K562 (cell line): ENCODE measurements around the gene HBEGF. TPM values are rescaled to one million over a fixed set of nuclear protein-coding genes. Genes with fewer than 3 reads are reported as not detected.

ENCODE experiments used
- ADNP ChIP-seq: fragments of 200-800 bp; sonication (Bioruptor generic); IDR thresholded peaks from 2 replicates; pipeline ENCODE4 v1.6.1; 2016; ENCODE audit warnings: missing genetic modification characterization, missing compliant biosample characterization
- ARHGAP35 ChIP-seq: fragments of 450-650 bp; IDR thresholded peaks from 2 replicates; pipeline ENCODE4 v1.6.1; 2018; ENCODE audit not compliant: partially characterized antibody
- ATF7 ChIP-seq: fragments of 450-650 bp; IDR thresholded peaks from 2 replicates; pipeline ENCODE4 v1.7.1; 2014; ENCODE audit warnings: mild to moderate bottlenecking, moderate library complexity
- CREBBP ChIP-seq: IDR thresholded peaks from one replicate; pipeline ENCODE4 v1.6.1; 2012; ENCODE audit warnings: low read depth, mild to moderate bottlenecking, control low read depth, inconsistent platforms, low read length
- DACH1 ChIP-seq: fragments of 450-650 bp; IDR thresholded peaks from 2 replicates; pipeline ENCODE4 v1.6.1; 2018; ENCODE audit not compliant: partially characterized antibody
- DDX20 ChIP-seq: fragments of 450-650 bp; IDR thresholded peaks from 2 replicates; pipeline ENCODE4 v1.6.1; 2016; ENCODE audit warnings: missing genetic modification characterization, low read depth, mild to moderate bottlenecking, missing compliant biosample characterization, moderate library complexity
- GABPB1 ChIP-seq: sonication (generic); formaldehyde crosslinking; IDR thresholded peaks from 2 replicates; pipeline ENCODE4 v1.8.0; 2022; ENCODE audit warnings: mild to moderate bottlenecking, missing genetic modification reagents
- GTF2F1 ChIP-seq: IDR thresholded peaks from 2 replicates; pipeline ENCODE4 v1.6.1; 2011; ENCODE audit warnings: low read depth, low read length, improper control_type of control experiment
- HMGN3 ChIP-seq: IDR thresholded peaks from 2 replicates; pipeline ENCODE4 v1.6.1; 2011; ENCODE audit warnings: borderline replicate concordance, low read depth, mild to moderate bottlenecking, mixed read lengths, low read length; ENCODE audit not compliant: insufficient read length; ENCODE audit errors: extremely low read depth
- HNRNPL ChIP-seq: fragments of 200-400 bp; formaldehyde crosslinking; IDR thresholded peaks from 2 replicates; pipeline ENCODE4 v1.6.1; 2017; ENCODE audit warnings: low read depth, mild to moderate bottlenecking, low read length
- MCM2 ChIP-seq: fragments of 450-650 bp; IDR thresholded peaks from 2 replicates; pipeline ENCODE4 v1.6.1; 2017; ENCODE audit warnings: low read depth, mild to moderate bottlenecking
- MTA3 ChIP-seq: fragments of 450-650 bp; formaldehyde crosslinking; IDR thresholded peaks from 2 replicates; pipeline ENCODE4 v1.6.1; 2017; ENCODE audit warnings: mild to moderate bottlenecking, borderline replicate concordance
- MYNN ChIP-seq, 2 experiments: sonication (generic); formaldehyde crosslinking in 1 of 2; IDR thresholded peaks; 2 replicates each; pipeline versions ENCODE4 v1.5.0 to v1.6.1; 2016 to 2020; ENCODE audit warnings: antibody characterized with exemption in 1 of 2, missing genetic modification reagents in 1 of 2
- NCOR1 ChIP-seq: fragments of 450-650 bp; IDR thresholded peaks from 2 replicates; pipeline ENCODE4 v1.6.1; 2016; ENCODE audit warnings: mild to moderate bottlenecking, moderate library complexity
- NFRKB ChIP-seq: fragments of 450-650 bp; IDR thresholded peaks from 2 replicates; pipeline ENCODE4 v1.6.1; 2016; ENCODE audit warnings: low read depth
- NR4A1 ChIP-seq, 2 experiments: fragments of 250-450 bp in 1 of 2; fragments of 450-650 bp in 1 of 2; sonication (Bioruptor Pico) in 1 of 2; IDR thresholded peaks; 2 replicates each; pipeline versions ENCODE4 v1.4.0 to v1.6.1; 2016 to 2020; ENCODE audit warnings: mild to moderate bottlenecking in 2 of 2, missing compliant biosample characterization in 1 of 2, missing genetic modification characterization in 1 of 2, moderate library complexity in 1 of 2
- RAD21 ChIP-seq, 2 experiments: fragments of 250-450 bp in 1 of 2; fragments of 450-650 bp in 1 of 2; sonication (Bioruptor Pico) in 1 of 2; formaldehyde crosslinking in 1 of 2; IDR thresholded peaks in 1 of 2; conservative IDR thresholded peaks in 1 of 2; 2 replicates each; pipeline versions ENCODE4 v1.4.0 to v1.8.0; 2020 to 2022; ENCODE audit warnings: mild to moderate bottlenecking in 2 of 2, moderate library complexity in 1 of 2
- RCOR1 ChIP-seq, 2 experiments: IDR thresholded peaks; 2 replicates each; pipeline ENCODE4 v1.6.1; 2012; ENCODE audit warnings: low read depth in 2 of 2, low read length in 2 of 2, borderline replicate concordance in 1 of 2, improper control_type of control experiment in 1 of 2
- RNF2 ChIP-seq: sonication (generic); IDR thresholded peaks from 2 replicates; pipeline ENCODE4 v1.6.1; 2016
- TSC22D4 ChIP-seq: fragments of 450-650 bp; IDR thresholded peaks from 2 replicates; pipeline ENCODE4 v1.6.1; 2016; ENCODE audit warnings: missing genetic modification characterization, missing biosample characterization, control low read depth
- YY1 ChIP-seq, 3 experiments: IDR thresholded peaks; 2 replicates each; pipeline ENCODE4 v1.6.1; 2011; ENCODE audit warnings: low read length in 2 of 3, mild to moderate bottlenecking in 2 of 3, moderate library complexity in 2 of 3, borderline replicate concordance in 1 of 3, control low read depth in 1 of 3, low read depth in 1 of 3; ENCODE audit not compliant: insufficient read depth in 3 of 3, insufficient replicate concordance in 2 of 3, control insufficient read depth in 1 of 3, insufficient read length in 1 of 3; ENCODE audit errors: extremely low read depth in 1 of 3
- ZHX1 ChIP-seq: fragments of 150-350 bp; conservative IDR thresholded peaks from 2 replicates; pipeline ENCODE4 v1.6.1; 2014; ENCODE audit warnings: low read length
- ZNF3 ChIP-seq: fragments of 250-450 bp; sonication (Bioruptor Pico); IDR thresholded peaks from 2 replicates; pipeline ENCODE4 v1.5.0; 2021; ENCODE audit warnings: mild to moderate bottlenecking, moderate library complexity
- ZNF324 ChIP-seq: fragments of 250-450 bp; sonication (Bioruptor Pico); IDR thresholded peaks from 2 replicates; pipeline ENCODE4 v1.4.0; 2020; ENCODE audit warnings: mild to moderate bottlenecking
- ZSCAN32 ChIP-seq: fragments of 450-650 bp; formaldehyde crosslinking; IDR thresholded peaks from 2 replicates; pipeline ENCODE4 v1.4.0; 2020; ENCODE audit warnings: mild to moderate bottlenecking, moderate library complexity
- polyA plus RNA-seq, 8 experiments: library from polyadenylated mRNA; depleted of rRNA in 4 of 8; stranded (reverse) in 5 of 8; unstranded in 3 of 8; fragments of >200 nt; fragmentation: Nextera tagmentation in 2 of 8; fragmentation: Illumina TruSeq in 1 of 8; extraction: Ambion mirVana in 2 of 8; extraction: Trizol in 1 of 8; gene quantifications; 2 replicates each; pipeline versions ENCODE4 v1.2.1 to v1.2.3, GENCODE V29; 2011 to 2014; ENCODE audit warnings: inconsistent platforms in 1 of 8, missing spikeins in 1 of 8
- total RNA-seq, 7 experiments: library from RNA; depleted of rRNA in 6 of 7; stranded (reverse); fragments of >200 nt in 6 of 7; fragmentation: Illumina TruSeq in 2 of 7; extraction: Trizol in 2 of 7; gene quantifications; 2 replicates each; pipeline versions ENCODE4 v1.2.1 to v1.2.3, GENCODE V29; 2011 to 2021; ENCODE audit warnings: low replicate concordance in 1 of 7
- TF ChIP-seq, protein P1 (sequence below), 3 experiments: IDR thresholded peaks in 2 of 3; conservative IDR thresholded peaks in 1 of 3; 2 replicates each; pipeline ENCODE4 v1.5.1; 2011 to 2012; ENCODE audit warnings: low read length in 3 of 3, mild to moderate bottlenecking in 3 of 3, control low read depth in 2 of 3, improper control_type of control experiment in 1 of 3, inconsistent platforms in 1 of 3, low read depth in 1 of 3, mixed read lengths in 1 of 3, moderate library complexity in 1 of 3; ENCODE audit not compliant: insufficient read depth in 2 of 3

The HBEGF gene
- total and polyA plus RNA-seq, 9 of the 15 experiments (the other 6 are each of a cell fraction or from before 2014, with no cell fraction given): 0.11 to 1.1 (median 0.60) TPM

DNA sequence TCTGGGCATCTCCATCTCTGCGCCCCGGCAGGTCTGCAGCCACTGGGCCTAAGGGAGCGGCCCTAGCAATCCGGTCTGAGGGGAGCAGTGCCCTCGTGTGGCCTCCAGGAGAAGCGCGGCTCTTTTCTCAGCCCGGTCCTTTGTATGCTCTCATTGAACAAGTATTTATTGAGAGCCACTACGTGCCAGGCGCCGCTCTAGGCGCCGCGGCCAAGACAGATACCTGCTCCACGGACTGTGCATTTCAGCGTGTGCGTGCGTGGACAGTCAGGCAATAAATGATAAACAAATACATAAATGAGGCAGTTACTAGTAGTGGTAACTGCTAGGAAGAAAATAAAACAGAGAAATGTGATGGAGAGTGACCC lies 11.3 kb upstream of the HBEGF start (continued):
- peak in 1 of 3 experiments; percentile 35 for TF ChIP-seq YY1 (IDR thresholded peaks at IDR 0.05; ENCODE audit: borderline replicate concordance in 1 of 3, control insufficient read depth in 1 of 3, extremely low read depth in 1 of 3, insufficient read depth in 3 of 3, insufficient read length in 1 of 3, insufficient replicate concordance in 2 of 3, low read depth in 1 of 3, low read length in 2 of 3)
- TF ChIP-seq ZNF324 (CRISPR knock-in tag): no peak
- TF ChIP-seq RCOR1 (IDR thresholded peaks at IDR 0.05; ENCODE audit: borderline replicate concordance in 1 of 2, low read depth in 2 of 2, low read length in 2 of 2): 0 out of 4 replicates have a peak, but pooled peaks of 1 of the 2 experiments have one; percentile 27
- no peak for TF ChIP-seq RNF2
- no peak for TF ChIP-seq NR4A1 (CRISPR knock-in tag; IDR thresholded peaks at IDR 0.05)
- TF ChIP-seq NR4A1 (tag; IDR thresholded peaks at IDR 0.05): no peak
- no peak for TF ChIP-seq NFRKB
- TF ChIP-seq ARHGAP35: no peak
- no peak for TF ChIP-seq MYNN (IDR thresholded peaks at IDR 0.05)
- TF ChIP-seq MYNN (CRISPR knock-in tag; IDR thresholded peaks at IDR 0.05): no peak
- no peak for TF ChIP-seq HMGN3
- no peak for TF ChIP-seq HNRNPL
- TF ChIP-seq GTF2F1: no peak
- TF ChIP-seq MTA3: 0 out of 2 replicates have a peak, but pooled peaks have one; percentile 45
- TF ChIP-seq ATF7: peak; percentile 53
- no peak for TF ChIP-seq ADNP
- no peak for TF ChIP-seq NCOR1
- TF ChIP-seq RAD21 (CRISPR knock-in tag; conservative IDR thresholded peaks at IDR 0.05 in 1 of 2, IDR thresholded peaks at IDR 0.05 in 1 of 2): peak; percentile 79 to 88
- TF ChIP-seq ZNF3 (CRISPR knock-in tag): no peak
- TF ChIP-seq, protein P1, sequence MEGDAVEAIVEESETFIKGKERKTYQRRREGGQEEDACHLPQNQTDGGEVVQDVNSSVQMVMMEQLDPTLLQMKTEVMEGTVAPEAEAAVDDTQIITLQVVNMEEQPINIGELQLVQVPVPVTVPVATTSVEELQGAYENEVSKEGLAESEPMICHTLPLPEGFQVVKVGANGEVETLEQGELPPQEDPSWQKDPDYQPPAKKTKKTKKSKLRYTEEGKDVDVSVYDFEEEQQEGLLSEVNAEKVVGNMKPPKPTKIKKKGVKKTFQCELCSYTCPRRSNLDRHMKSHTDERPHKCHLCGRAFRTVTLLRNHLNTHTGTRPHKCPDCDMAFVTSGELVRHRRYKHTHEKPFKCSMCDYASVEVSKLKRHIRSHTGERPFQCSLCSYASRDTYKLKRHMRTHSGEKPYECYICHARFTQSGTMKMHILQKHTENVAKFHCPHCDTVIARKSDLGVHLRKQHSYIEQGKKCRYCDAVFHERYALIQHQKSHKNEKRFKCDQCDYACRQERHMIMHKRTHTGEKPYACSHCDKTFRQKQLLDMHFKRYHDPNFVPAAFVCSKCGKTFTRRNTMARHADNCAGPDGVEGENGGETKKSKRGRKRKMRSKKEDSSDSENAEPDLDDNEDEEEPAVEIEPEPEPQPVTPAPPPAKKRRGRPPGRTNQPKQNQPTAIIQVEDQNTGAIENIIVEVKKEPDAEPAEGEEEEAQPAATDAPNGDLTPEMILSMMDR (IDR thresholded peaks at IDR 0.05 in 2 of 3, conservative IDR thresholded peaks at IDR 0.05 in 1 of 3; ENCODE audit: insufficient read depth in 2 of 3, low read depth in 1 of 3, low read length in 3 of 3): peak; percentile 94
- TF ChIP-seq ZHX1: no peak
- no peak for TF ChIP-seq DACH1
- TF ChIP-seq GABPB1 (CRISPR knock-in tag): 0 out of 2 replicates have a peak, but pooled peaks have one; percentile 26
- TF ChIP-seq TSC22D4 (tag): no peak
- TF ChIP-seq CREBBP: no peak
- TF ChIP-seq DDX20 (tag): no peak
- TF ChIP-seq ZSCAN32: no peak
- no peak for TF ChIP-seq MCM2
